ENCODE measurements around the gene ARHGEF17.

Gene ARHGEF17

DNA sequence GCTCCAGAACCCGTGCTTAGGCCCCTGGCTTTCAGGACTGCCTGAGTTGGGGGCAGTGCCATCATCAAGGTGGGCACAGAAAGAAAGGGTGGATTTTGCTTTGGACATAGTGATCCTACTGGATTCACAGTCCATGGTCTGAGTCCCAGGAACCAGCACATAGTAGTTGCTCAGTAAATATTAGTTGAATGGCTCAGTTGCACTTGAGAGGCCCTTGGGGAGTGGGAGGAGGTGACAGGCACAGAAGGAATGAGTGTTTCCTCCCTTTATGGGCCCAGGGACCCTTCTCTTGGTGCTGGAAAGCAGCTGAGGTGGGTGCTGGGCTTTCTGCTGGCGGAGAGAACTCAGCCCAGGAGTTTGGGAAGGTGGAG, 16.6 kb downstream of the ARHGEF17 start:
- TF ChIP-seq, protein P1, sequence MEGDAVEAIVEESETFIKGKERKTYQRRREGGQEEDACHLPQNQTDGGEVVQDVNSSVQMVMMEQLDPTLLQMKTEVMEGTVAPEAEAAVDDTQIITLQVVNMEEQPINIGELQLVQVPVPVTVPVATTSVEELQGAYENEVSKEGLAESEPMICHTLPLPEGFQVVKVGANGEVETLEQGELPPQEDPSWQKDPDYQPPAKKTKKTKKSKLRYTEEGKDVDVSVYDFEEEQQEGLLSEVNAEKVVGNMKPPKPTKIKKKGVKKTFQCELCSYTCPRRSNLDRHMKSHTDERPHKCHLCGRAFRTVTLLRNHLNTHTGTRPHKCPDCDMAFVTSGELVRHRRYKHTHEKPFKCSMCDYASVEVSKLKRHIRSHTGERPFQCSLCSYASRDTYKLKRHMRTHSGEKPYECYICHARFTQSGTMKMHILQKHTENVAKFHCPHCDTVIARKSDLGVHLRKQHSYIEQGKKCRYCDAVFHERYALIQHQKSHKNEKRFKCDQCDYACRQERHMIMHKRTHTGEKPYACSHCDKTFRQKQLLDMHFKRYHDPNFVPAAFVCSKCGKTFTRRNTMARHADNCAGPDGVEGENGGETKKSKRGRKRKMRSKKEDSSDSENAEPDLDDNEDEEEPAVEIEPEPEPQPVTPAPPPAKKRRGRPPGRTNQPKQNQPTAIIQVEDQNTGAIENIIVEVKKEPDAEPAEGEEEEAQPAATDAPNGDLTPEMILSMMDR (IDR thresholded peaks at IDR 0.05), result no peak
- no peak for DNase-seq (ENCODE audit: low spot score)
- peak overlapping the region; percentile 98 to 99 for H3K27ac ChIP-seq
- peak overlapping the region; percentile 54 for H3K4me3 ChIP-seq

DNA sequence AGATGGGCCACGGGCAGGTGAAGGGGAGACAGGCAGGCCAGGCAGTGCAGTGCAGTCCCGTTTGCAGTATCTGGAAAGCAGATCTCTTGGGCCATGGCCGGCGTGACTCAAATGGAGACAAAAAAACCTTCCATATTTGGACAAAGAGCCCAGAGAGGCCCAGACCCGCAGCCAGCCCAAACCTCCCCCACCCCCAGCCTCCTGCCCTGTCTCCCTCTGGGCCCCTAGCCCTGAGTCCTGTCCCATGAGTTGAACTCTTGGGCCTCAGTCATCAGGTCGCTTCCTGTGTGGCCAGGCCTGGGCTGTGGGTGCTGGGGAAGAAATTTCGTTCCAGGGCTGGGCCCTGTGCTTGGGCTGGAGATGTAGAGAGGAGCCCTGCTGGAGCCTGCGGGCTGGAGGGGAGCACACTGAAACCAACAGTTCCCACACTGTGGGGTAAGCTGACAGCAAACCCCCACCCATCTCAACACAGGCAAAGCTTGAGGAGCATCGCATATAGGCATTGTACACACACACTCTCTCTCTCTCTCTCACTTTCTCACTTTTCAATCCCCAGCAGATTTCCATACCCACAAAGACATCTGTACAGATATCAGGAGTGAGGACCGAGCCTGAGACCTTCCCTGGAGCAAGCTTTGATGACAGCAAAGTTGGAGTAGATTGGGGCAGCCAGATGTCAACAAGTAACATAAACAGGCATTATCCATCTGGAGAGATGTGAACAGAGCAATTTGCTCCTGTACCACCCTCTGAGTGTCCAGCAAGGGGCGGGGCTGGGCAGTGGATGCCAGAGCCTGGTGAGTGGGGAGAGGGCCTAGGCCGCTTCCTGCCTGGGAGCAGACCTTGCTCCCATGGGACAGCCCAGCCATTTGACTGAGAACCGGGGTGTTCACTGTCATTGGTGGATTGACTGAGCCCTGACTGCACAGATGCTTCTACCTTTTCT, 17.2 kb downstream of the ARHGEF17 start:
- peak; percentile 86 for DNase-seq (ENCODE audit: low spot score)

DNA sequence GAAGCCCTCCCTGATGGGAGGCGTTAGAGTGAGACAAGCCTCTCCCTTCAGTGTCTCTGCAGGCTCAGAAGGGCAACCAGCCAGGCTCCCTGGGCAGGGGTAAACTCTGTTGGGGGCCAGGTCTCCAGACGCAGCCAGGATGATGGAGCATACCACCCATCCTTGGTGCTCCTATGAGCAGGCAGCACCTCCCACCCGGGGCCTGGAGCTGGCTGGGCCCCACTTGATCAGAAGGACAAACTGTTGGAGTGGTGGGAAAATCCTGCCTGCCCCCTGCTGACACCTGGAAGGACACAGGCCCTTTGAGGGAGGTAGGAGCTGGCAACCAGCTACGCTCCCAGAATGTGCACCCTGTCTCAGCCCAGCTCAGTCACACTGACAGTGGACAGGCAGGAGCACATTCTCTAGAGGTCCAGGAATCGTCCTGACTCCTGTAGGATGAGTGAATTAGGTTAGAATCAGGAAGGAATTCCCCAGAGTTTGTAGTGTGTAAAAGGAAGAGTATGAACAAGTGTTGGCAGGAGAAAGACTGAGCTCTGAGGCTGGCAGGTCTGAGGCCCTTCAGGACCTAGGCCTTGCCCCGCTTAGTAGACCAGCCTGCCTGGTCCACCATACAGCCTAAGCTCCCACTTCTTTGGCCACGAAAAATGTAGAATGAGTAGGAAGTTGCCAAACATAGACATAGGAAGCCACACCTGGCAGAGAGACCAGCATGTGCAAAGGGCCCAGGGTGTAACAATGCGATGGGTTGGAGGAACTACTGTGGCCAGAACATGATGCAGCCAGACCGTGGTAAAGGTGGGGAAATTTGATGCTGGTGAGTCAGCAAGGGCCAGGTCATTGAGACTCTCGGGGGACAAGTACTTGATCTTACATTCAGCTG, 19.1 kb downstream of the ARHGEF17 start:
- peak overlapping the region; percentile 81 to 99 for H3K27ac ChIP-seq
- no peak for DNase-seq (ENCODE audit: low spot score)
- TF ChIP-seq, protein P1 (IDR thresholded peaks at IDR 0.05), result no peak

More for the DNA sequence above, 17.2 kb downstream of the ARHGEF17 start:
- Histone ChIP-seq H3K4me3 (peak overlapping the region; percentile 54), H3K27ac (peak overlapping the region; percentile 98 to 99)
- TF ChIP-seq, protein P1 (IDR thresholded peaks at IDR 0.05), result no peak

DNA sequence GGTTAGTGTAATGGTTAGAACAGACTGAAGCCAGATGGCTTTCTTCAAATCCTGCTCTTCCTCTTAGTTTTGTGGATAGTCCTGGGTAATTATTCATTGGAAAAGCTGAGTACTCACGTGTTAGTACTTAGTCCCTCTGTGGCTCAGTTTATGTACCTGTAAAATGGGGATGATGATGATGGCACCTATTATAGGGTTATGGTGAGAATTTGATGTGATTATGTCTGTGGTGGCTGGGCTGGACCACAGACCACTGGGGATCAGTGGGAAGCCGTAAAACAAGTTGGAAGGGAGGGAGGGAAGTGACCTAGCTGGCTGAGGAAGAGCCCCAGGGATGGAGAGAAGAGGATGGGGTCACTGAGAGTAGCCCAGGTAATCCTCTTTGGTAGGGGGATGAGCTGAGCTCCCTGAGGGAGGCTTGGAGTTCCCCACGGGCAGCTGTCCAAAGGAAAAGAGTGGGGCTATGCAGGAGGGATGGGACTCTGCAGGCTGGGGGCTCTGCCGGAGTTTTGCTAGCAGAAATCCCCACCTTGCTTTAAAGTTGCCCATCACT, 19.8 kb downstream of the ARHGEF17 start:
- TF ChIP-seq, protein P1 (IDR thresholded peaks at IDR 0.05), result no peak
- no peak overlapping the region for H3K4me3 ChIP-seq
- H3K27ac ChIP-seq, result peak overlapping the region; percentile 81 to 99
- DNase-seq (ENCODE audit: low spot score), result no peak

More for the DNA sequence above, 19.1 kb downstream of the ARHGEF17 start:
- H3K4me3 ChIP-seq, result no peak overlapping the region

DNA sequence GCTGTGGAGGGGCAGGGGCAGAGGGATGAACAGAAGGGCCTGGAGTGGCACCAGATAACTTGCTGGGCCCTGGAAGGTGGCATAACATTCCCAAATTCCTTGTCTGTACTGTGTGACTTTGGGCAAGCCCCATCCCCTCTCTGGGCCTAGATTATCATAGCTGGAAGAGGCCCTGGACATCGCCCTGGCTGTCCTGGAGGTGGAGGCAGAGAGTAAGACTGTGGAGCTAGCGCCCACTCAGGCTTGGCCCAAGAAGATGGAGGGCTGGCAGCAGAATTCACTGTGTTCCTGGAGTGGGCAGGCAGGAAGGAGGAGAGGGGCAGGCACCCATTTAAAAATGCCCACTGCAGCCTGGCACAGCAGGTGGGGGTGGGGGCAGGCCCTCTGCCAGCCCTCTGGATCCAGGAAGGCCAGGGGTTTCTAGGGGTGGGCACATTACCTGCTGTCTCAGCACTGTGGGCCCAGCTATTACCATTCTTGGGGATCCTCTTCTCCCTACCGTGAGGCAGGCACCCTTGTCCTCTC, 22.6 kb downstream of the ARHGEF17 start:
- no peak for DNase-seq (ENCODE audit: low spot score)
- Histone ChIP-seq H3K27ac (peak overlapping the region; percentile 49 to 89), H3K4me3 (peak overlapping the region; percentile 15)
- TF ChIP-seq, protein P1 (IDR thresholded peaks at IDR 0.05), result no peak

DNA sequence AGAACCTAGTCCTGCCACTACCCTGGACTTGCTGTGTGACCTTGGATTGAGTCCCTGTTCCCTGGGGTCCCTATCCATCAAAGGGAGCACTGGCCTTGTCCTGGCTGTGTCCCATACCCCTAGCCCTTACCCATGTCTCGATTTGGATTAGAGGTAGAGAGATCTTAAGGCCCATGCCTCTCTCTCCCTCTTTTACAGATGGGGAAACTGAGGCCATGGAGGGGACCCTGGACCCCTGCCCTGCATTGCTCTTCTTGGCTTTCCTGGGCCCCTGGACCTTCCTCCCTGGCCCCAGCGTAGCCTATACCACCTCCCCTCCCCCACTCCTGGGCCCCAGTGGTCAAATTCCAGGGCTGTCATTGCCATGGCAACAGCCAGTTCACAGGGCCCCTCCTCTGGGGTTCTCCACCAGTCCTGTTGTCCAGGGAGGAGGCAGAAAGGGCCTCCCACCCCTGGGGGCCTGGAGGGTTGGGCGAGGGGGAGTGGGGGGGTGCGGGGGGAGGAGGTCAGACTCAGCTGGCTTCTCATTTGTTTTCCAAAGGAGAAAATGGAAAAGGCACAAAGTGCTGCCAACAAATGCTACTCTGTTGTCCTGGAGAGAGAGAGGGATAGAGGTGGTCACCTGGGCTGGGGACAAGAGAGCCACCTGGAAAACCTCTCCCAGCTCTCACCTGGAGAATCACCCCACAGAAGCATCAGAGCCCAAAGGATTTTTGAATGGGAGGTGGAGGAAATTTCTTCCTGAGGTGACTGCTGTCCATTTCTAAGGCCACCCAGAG, 23.3 kb downstream of the ARHGEF17 start:
- H3K27ac ChIP-seq, result peak overlapping the region; percentile 49 to 89
- DNase-seq (ENCODE audit: low spot score), result no peak
- TF ChIP-seq, protein P1 (IDR thresholded peaks at IDR 0.05), result no peak
- peak overlapping the region; percentile 15 for H3K4me3 ChIP-seq

Data from coronary artery (tissue), 2 donors.